Measurements from ENCODE around the gene BACE2.

Gene BACE2

DNA sequence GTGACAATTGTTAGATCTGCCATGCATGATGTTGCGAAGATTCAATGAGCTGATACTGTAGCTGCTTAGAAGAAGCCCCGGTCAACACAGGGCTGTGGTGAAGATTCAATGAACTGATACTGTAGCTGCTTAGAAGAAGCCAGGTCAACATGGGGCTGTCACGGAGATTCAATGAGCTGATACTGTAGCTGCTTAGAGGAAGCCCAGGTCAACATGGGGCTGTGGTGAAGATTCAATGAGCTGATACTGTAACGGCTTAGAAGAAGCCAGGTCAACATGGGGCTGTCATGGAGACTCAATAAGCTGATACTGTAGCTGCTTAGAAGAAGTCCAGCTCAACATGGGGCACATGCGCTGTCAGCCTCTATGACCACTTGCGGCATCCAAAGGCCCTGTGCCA is 18.8 kb upstream of the BACE2 start:
- DNase-seq, result no peak

DNA sequence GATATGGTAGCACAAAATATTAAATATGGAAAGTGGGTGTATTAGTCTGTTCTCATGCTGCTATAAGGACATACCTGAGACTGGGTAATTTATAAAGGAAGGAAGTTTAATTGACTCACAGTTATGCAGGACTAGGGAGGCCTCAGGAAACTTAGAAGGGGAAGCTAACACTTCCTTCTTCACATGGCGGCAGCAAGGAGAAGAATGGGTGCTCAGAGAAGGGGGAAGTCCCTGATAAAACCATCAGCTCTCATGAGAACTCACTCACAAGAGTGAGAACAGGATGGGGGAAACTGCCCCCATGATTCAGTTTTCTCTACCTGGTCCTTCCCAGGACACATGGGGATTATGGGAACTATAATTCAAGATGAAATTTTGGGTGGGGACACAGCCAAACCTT is 15.8 kb upstream of the BACE2 start:
- DNase-seq, result no peak

DNA sequence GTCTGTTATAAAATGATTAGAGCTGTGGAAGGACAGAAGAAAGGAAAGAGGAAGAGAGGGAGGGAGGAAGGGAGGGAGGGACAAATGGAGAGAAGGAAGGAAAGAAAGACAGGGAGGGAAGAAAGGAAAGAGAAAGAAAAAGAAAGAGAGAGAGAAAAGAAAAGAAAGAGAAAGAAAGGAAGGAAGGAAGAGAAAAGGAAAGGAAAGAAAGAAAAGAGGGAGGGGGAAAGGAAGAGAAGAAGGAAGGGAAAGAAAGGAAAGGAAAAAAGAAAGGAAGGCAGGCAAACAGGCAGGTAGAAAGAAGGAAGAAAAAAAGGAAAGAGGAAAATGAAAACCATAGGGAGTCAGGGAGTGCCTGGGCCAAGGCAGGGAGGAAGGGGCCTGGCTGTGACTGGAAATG is 14.5 kb upstream of the BACE2 start:
- no peak for DNase-seq

DNA sequence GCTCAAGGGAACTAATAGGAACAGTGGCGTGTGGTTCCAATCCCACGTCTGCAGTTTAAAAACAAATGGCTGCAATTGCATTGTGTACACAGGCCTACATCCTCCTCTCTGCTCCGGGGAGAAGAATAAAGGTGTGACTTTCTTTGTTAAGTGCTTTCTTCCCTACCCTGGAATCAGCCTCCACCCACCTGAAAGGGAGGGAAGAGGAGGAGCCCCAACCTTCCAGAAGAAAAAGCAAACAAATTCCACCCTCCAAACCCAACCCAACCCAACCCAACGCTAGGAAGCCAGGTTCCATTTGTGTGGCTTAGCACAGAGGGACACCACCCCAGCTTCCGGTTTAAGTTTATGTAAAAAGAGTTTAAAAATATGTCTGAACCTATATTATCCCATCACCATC is 11.8 kb upstream of the BACE2 start:
- no peak for DNase-seq

DNA sequence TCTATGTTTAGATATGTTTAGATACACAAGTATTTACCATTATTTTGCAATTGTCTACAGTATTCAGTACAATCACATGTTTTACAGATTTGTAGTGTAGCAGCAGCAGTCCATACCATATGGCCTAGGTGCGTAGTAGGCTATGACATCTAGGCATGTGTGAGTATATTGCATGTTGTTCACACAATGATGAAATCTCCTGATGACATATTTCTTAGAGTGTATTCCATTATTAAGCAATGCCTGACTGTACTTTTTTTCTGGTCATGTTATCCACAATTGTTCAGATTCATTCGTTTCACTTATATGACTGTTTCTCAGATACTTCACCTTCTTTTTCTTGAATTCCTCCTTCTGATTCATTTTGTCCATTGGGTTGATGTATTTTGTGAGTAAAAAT is 9.9 kb upstream of the BACE2 start:
- no peak for DNase-seq

DNA sequence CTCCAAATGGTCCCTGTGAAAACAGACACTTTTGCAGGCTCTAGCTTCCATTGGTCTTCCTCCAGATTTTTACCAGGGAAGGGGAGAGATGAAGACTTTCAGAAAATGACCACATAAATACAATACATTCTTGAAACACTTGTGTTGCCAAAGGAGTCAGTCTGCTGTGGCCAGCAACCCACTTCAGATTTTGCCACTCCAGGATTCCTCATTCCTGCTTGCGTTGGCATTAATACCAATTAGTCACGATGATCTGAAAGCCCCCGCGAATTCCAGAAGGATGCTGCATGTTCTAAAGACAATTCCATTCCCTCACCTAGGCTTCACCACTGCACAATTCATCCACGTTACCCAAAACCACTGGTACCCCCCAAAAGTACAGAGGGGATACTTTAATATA is 7.9 kb upstream of the BACE2 start:
- DNase-seq, result no peak

DNA sequence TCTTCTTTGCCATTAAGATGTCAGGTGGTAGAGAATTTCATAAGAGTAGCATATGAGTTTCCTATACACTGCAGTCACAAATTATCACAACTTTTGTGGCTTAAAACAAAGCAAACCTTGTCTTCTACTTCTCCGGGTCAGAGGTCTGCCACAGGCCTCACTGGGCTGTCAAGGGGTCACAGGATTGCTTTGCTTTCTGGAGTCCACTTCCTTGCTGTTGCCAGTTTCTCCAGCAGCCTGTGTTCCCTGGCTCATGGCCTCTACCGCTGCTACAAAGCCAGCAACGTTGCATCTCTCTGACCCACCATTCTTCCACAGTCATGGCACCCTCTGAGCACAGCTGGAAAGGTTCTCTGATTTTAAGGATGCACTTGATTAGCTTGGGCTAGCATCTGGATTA is 6.5 kb upstream of the BACE2 start:
- DNase-seq, result no peak

DNA sequence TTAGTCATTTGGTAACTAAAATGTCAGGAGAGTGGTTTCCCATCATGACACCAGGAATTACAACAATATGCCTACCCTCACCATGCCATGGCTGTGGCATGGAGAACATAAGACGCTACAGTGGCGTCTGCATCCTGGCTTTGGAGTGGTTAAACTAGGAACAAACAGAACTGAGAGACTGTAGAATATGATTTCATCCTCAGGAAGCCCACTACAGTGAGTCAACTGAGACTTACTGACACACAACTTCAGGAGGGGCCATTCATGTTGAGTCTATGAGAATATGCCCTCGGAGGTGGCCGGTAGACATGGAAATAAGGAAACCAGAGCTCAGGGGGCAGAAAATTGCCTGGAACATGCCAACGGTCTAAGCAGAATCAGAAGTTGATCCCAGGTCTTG is 5.9 kb upstream of the BACE2 start:
- no peak for DNase-seq

DNA sequence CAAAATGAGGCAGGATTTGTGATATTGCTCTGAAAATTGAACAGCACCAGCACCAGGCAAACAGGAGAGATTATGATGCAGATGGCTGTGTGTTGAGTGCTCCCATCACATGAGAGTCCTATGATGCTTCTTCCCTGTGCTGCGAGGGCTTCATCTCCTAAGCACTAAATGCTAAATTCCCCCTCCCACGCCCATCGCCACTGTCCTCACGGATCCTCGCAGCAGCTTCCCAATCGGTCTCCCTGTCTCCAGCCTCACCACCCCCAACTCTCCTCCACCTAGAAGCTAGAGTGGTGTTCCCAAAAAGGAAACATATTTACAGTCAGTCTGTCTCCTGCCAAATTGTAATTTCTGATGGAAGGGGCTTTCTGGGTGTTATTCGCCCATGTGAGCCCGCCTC is 4.9 kb upstream of the BACE2 start:
- no peak for DNase-seq

DNA sequence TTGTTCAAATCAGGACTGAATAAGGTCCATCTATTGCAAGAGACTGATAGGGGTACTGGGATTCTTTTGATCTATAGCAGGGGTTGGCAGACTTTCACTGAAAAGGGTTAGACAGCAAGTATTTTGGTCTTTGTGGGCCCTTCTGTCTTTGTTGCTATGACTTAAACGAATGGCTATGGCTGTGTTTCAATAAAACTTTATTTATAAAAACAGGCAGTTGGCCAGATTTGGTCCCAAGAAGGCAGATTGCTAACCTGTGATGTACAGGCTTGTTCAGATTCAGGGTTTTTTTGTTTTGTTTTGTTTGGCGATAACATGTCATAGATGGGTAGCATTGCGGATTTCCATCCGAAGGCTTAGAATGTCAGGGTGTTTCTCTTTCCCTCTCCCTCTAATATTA is 3.9 kb upstream of the BACE2 start:
- DNase-seq, result no peak

DNA sequence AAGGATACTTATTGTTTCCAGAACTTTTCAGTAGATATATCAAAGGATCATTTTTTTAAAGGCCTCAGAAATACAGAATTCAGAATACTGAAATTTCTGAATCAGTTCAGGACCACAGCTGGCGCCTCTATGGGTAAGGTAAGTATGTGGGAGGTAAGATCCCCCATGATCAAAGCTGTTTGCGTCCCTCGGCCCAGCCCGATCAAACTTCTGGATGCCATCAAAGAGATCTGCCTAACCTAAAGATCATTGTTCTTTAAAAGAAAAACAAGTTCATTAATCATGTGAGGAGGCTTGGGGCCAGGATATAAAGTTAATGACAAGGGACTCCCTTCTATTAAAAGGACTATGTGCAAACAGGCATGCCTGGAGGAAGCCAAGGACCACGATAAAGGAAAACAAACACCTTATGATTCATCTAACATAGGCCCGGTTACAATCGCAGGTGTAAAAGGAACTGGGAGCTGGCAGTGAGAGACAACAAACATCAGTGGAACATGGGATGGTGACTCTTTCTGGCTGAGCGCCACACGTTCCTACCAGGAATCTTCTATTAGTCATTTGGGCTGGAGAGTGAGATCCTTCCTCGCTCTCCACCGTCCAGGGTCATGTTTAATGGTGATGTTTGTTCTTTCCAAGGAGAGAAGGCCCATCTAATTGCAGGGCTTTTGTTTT is 2.8 kb upstream of the BACE2 start:
- no peak for DNase-seq

DNA sequence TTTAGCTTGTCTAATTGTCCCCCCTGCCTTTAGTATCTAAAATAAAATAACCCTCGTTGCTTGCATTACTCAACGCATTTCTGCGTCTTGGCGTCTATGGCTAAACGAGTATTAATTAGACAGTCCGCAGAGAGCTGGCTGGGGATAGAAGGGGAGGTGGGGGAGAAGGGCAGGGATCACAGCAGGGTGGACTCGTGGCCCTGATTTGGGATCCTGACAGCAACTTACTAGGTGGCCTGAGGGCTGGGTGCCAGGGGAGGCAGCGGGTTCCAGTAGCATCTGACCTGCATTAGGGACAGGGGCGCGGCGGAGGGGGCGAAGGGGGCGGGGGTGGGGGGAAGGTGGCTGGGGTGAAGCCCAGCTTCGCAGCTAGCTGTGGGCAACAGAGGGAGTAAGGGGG is 1.1 kb upstream of the BACE2 start:
- DNase-seq, result no peak

DNA sequence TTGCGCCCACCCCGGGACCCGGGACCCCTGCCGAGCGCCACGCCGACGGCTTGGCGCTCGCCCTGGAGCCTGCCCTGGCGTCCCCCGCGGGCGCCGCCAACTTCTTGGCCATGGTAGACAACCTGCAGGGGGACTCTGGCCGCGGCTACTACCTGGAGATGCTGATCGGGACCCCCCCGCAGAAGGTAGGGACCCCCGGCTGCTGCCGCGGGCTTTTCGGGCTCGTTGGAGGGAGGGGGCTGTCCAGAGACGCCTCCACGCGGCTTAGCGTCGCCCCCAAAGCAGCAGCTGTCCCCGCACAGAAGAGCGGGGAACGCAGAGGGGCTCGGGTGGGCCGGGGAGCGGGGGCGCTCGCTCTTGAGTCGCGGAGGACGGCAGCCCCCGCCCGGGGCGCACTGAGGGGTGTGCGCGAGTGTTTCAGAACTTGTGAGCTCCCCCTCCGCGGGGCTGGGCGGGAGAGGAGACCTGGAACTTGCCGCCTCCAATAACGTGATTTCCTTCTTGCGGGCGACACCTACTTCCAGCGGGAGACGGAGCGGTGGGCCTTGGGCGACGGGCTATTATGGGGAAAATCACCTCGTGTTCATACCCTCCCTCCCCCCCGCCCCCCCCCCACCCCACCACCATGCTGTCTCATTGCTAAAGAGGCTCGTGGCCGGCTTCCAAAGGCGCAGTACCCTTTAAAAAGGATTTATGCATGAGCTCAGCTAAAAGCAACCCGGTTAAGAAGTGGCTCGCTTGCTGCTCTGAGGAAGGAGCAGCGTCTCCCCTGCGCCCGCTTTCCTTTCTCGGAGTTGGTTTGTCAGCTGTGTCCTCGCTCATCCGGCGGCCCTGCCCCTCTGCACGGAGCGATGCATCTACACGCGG is 664 bp downstream of the BACE2 start:
- peak; percentile 7 to 62 for DNase-seq

DNA sequence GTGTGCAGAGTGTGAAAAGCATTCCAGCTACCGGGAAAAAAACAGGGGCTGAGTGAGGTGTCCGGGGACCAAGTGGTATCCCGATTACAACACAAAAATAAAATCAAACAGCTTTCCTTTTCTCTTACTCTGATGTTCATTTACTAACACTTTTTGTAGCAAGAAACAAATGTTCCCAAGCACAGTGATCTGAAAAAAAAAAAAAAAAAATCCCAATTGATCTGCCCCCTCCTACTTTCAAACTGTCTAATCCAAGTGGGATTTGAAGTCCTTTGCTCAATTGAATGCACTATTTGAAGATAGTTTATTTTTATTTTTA is 1.3 kb downstream of the BACE2 start:
- DNase-seq, result no peak

DNA sequence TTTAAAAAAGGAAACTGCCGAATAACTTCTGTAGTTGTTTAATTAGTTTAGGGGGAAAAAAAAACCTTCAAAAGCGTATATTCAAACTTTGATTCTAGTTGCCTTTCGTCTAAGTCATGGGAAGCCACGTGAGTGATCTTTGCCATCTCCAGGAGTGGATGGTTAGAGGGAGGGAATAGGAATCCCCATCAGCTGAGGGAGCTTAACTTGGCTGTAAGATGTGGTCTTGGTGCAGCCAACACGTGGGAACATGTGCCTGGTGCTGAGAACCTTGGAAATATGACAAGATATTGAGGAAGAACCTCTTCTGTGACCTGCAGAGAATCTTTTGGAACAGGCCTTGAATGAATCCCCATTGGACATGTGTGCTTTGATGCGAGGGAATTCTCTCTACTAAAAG is 1.7 kb downstream of the BACE2 start:
- DNase-seq, result no peak

DNA sequence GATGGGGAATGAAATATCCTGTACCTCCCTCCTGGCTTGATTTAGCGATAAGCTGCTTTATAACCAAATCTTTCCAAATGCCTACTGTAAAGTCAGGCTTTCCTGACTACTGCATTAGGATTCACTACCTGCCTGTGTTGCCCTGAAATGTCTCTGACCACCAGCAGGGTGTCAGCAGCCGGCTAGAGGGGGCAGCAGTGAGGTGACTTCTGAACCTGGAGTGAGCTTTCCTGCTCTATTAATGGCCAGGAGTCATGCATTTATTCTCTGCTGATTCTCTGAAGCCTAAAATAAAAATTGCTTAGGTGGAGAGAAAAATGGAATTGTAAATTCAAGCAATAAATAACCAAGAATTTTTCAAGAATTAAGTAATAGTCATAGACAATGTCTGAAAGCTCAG is 2.5 kb downstream of the BACE2 start:
- peak in 1 of 2 experiments; percentile 15 for DNase-seq

DNA sequence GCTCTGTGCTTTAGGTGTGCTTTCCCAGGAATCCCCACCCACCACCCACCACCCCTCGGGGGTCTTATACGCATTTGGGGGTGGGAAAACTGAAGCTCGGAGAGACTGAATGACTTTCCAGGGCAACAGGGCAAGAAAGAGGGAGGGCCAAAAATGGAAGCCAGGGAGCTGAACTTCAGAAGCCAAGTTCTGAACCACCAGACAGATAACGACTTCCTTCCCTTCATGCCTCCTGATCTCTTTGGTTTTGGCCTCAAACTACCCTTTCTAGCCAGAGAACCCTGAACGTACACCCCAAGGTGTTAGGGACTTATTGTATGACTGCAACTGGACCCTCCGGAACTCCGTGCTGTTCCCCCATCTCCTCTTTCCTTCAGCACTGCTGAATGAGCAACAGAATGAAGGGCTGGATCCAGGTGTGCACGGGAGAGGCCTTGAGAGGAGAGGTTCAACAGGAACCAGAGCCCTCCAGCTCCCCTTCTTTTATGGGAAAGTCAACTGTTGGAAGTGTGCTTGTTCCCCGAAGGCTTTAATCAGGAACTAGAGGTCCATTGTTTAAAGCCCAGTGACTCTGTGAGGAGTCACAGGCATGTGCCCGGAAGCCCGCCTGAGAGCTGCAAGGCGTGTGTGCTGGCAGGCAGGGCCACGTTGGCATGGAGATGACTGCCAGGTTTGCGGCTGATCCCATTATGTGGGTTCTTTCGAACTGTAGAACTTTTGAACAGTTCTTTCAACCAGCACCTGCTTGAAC is 3.1 kb downstream of the BACE2 start:
- DNase-seq, result no peak

DNA sequence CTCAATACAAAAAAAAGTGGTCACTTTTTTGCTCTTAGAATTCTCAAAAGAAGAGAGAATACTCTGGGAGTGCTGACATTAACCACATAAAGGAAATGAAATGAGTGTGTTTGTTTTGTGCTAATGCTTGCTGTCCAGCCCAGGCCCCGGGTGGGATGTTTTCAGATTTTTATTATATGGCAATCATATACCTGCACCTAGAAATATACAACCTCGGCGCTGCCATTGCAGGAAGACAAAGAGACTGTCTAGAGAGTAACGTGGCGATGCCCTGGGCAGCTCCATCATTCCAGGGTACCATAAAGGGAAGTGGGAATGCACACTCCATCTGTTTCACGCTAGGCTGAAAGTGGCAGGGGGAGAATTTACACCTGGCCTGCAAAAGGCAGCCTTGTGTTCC is 7.1 kb downstream of the BACE2 start:
- DNase-seq, result no peak

DNA sequence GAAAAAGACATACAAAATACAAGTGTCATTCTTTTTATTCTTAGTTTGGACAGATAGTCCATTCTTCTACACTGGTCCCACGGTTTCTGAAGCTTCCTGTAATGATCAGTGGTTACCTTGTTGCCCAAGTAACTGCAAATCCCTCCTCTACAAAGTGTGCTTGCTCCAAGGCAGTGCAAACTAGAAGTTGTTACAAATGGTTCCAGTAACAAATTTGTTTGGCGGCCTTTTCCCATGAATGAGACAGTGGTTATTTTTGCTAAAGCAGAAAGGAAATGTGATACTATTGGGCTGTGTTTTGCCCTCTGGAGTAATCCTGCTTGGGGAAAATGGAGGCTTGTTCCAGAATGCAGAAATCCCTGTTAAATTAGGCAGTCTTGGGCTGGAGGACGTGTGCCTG is 8.9 kb downstream of the BACE2 start:
- no peak for DNase-seq

DNA sequence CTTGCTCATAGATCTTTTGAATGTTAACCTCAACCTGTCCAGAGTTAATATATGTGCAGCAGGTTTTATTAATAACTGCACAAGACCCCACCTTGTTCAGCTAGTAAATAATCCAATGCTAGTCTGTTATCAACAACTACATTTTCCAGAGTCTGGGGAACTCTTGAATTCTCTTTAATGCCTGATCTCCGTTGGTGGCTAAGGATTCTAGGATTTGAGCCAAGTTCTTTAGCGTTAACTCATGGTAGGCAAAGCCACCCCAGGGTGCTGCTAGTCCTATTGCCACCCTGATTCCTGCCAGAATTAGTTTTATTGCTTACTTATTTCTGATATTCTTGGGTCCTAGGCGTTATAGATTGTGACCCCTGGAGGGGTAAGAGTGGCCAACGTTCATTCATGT is 12.8 kb downstream of the BACE2 start:
- DNase-seq, result no peak

DNA sequence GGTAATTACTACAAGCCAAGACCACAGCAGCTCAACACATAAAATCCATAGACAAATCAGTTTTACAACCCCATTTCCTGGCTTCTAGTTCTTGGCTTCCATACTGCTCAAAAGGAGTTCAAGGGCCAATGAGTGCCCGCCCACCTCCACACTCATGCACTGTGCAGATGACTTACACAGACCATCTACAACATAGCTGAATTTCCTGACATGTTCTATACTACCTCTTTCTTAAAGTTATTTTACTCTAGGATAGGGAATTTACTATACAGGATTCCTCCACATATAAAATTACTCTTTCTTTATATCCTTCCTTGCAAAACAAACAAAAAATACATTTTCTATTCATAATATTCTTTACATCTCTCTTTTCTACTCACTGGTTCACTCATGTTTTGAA is 14.6 kb downstream of the BACE2 start:
- no peak for DNase-seq

DNA sequence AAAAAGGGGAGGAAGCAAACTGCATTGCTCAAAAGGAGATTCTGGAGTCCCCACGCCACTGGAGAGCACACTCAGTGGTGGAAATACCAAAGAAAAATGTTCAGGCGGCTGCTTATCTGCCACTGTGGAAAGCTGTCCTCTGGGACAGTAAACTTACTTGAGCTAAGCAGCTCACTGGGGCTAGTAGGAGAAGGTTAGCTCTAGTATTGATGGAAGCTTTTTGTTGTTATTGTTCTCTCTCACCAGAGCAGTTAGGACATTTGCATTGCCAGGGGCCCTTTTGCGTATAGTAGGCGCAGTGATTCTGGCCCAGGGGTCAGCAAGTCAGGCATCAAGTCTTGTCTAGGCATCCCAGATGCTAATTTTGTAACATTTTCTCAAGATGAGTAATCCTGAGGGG is 15.6 kb downstream of the BACE2 start:
- no peak for DNase-seq

DNA sequence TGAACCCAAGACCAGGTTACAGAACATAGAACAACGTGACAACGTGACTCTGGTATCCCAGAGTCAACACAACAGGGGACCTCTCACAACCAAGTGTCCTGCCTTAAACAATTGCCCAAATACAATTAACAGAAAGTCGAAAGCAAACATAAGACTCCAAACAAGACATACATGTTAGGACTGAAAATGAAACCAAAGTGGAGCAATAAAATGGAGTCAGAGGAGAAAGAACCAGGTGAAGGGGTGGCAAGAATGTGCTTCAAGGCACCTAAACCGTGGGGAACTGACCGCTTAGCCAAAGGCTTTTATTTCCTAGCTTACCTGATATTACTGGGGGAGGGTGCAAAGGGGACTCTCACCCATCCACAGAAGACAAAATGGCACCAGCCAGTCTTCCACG is 17.8 kb downstream of the BACE2 start:
- DNase-seq, result no peak

Measured in NCI-H524 (cell line).